T-helper 9 cell (primary cell): Measurements from ENCODE around the gene SV2C.
"Not testable (repeated sequence)": the region's sequence is repeated elsewhere in the genome, so short reads cannot be mapped to it uniquely, and the experiment has no call there.

Source experiments
- DNase-seq: peaks from one replicate; pipeline ENCODE4 v3.0.0-alpha.2; 2020

SV2C gene

GRCh38 chr5:76305269-76305668 lies 222.1 kb downstream of the SV2C start:
- no peak for DNase-seq

GRCh38 chr5:76305775-76306174 lies 222.6 kb downstream of the SV2C start:
- DNase-seq, result no peak

GRCh38 chr5:76310208-76310607 lies 227.0 kb downstream of the SV2C start:
- no peak for DNase-seq

GRCh38 chr5:76312783-76313182 lies 229.6 kb downstream of the SV2C start:
- DNase-seq, result no peak

GRCh38 chr5:76314643-76315042 lies 231.5 kb downstream of the SV2C start:
- DNase-seq, result no peak

GRCh38 chr5:76319673-76320072 lies 236.5 kb downstream of the SV2C start:
- DNase-seq, result no peak

- DNase-seq, result not testable (repeated sequence)
Observed at GRCh38 chr5:76323494-76323893, 240.3 kb downstream of the SV2C start.

- no peak for DNase-seq
Observed at GRCh38 chr5:76325326-76325725, 242.1 kb downstream of the SV2C start.

GRCh38 chr5:76325876-76326491 lies 242.8 kb downstream of the SV2C start:
- no peak for DNase-seq

GRCh38 chr5:76326577-76327302 lies 243.6 kb downstream of the SV2C start:
- DNase-seq, result no peak

GRCh38 chr5:76329346-76329745 lies 246.2 kb downstream of the SV2C start:
- DNase-seq, result no peak

GRCh38 chr5:76331126-76331525 lies 247.9 kb downstream of the SV2C start:
- DNase-seq, result no peak

- DNase-seq, result no peak
Observed at GRCh38 chr5:76332102-76332501, 248.9 kb downstream of the SV2C start.

GRCh38 chr5:76332611-76333205 lies 249.5 kb downstream of the SV2C start:
- DNase-seq, result no peak

- DNase-seq, result no peak
Observed at GRCh38 chr5:76333571-76333970, 250.4 kb downstream of the SV2C start.

GRCh38 chr5:76334574-76334973 lies 251.4 kb downstream of the SV2C start:
- no peak for DNase-seq

- DNase-seq, result not testable (repeated sequence)
Observed at GRCh38 chr5:76335451-76335850, 252.3 kb downstream of the SV2C start.

- not testable (repeated sequence) for DNase-seq
Observed at GRCh38 chr5:76336253-76336809, 253.1 kb downstream of the SV2C start.

- DNase-seq, result peak; percentile 19
Observed at GRCh38 chr5:76337953-76338451, 254.8 kb downstream of the SV2C start.

GRCh38 chr5:76339919-76340318 lies 256.7 kb downstream of the SV2C start:
- no peak for DNase-seq

GRCh38 chr5:76341651-76342334 lies 258.6 kb downstream of the SV2C start:
- no peak for DNase-seq

- DNase-seq, result no peak
Observed at GRCh38 chr5:76342474-76342873, 259.3 kb downstream of the SV2C start.

GRCh38 chr5:76345582-76345981 lies 262.4 kb downstream of the SV2C start:
- no peak for DNase-seq
